AG08396 (cell line): ENCODE results near the gene HECA.
"Not testable (repeated sequence)": the region's sequence is repeated elsewhere in the genome, so short reads cannot be mapped to it uniquely, and the experiment has no call there.

Source experiments
- DNase-seq: peaks from one replicate; pipeline ENCODE4 v3.0.0; 2012; ENCODE audit warnings: low spot score, mixed read lengths

The HECA gene

GRCh38 chr6:139135578-139136545 is 982 bp downstream of the HECA start:
- peak; percentile 51 for DNase-seq

DNA sequence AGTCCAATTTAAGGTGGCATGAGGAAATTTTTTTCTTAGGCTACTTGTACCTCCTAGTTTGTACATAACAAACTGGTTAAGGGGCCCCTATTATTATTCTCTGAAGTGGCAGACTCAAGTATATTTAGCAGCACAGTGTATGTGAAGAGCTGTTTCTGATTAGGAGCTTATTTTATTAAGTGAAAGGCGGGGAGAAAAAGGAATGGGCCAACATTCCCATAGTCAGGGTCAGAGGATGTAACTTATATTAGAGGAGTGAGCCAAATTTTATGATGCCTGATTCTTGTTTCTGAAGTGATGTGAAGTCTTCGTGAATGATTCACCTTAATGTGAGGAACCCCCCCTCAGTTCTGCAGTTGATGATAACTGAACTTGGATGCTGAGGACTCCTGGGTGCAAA is 2.8 kb downstream of the HECA start:
- no peak for DNase-seq

- not testable (repeated sequence) for DNase-seq
Measured at GRCh38 chr6:139140854-139141253, 6.0 kb downstream of the HECA start.

DNA sequence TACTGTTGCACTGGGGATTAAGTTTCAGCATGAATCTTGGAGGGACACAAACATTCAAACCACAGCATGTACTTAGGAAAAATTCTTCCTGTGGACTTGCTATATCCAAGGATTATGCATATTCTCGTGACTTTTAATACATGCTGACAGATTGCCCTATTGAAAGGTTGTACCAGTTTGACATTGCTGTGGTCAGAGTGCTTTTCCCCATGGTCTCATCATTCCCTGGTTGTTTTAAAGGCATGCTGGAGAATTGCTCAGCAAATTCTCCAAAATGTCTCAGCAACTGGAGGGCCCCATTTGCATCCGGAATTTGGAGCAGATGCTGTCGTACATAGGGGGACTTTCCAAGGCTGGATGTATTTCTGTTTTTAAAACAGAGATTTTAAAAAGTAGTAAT is 7.4 kb downstream of the HECA start:
- DNase-seq, result no peak

- DNase-seq, result no peak
Measured at GRCh38 chr6:139143111-139143510, 8.2 kb downstream of the HECA start.

GRCh38 chr6:139144490-139145085 is 9.7 kb downstream of the HECA start:
- DNase-seq, result no peak

GRCh38 chr6:139145661-139146060 is 10.8 kb downstream of the HECA start:
- DNase-seq, result no peak

DNA sequence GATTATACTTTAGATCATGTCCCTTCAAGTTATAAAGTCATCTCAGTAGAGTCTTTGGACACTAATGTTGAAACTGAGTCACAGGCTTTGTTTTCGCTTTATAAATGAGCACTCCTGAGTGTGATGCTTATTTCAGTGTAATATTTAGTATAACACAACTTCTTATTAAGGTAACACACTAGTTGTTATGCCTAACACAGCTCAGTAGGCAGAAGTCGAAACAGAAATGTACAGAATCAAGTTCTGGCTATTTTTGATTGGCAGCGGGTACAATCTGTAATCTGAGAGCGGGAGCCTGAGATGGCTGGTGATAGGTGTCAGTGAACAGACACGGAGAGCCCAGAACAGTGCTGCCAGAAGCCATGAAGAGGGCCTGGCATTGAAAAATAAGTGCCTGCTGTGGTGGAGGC is 11.4 kb downstream of the HECA start:
- no peak for DNase-seq

GRCh38 chr6:139147628-139148027 is 12.7 kb downstream of the HECA start:
- DNase-seq, result no peak

- DNase-seq, result no peak
Measured at GRCh38 chr6:139148557-139149235, 13.8 kb downstream of the HECA start.

DNA sequence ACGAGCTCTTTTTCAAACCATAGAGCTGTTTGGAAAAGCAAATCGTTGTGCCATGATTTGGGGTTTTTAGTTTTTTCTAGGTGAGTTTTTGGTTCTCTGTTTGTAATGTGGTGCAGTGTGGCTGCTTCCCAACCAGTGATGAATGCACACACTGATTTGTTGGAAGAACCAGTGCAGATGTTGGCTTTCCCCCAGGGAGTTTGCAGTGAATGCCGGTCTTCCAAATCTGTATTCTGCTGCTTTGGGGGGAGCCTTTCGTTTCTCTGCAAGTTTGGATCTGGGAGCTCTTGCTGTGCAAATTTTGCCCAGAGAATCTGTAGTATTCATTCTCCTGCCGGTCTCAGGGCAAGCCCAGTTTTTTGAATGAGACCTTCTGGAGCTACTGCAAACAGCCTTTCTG is 14.5 kb downstream of the HECA start:
- DNase-seq, result no peak

DNA sequence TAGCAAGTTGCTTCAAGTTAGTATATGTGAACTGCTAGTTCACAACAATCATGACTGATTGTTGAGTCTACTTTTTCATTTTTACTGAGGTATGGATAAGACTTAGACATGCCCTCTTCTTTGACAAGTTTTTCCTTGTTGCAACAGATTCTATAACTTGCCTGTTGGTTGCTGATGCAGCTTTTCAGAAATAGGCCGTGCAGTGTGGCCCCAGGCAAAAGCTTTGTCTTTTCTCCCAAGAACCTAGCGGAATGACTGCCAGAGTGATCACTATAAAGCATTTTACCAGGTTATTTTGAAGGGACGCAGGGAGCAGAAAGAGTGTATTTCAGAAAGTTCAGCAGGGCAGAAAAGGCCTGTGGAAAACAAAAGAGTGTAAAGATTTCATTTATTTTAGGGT is 16.0 kb downstream of the HECA start:
- DNase-seq, result no peak

- no peak for DNase-seq
Measured at GRCh38 chr6:139151425-139152087, 16.7 kb downstream of the HECA start.

DNA sequence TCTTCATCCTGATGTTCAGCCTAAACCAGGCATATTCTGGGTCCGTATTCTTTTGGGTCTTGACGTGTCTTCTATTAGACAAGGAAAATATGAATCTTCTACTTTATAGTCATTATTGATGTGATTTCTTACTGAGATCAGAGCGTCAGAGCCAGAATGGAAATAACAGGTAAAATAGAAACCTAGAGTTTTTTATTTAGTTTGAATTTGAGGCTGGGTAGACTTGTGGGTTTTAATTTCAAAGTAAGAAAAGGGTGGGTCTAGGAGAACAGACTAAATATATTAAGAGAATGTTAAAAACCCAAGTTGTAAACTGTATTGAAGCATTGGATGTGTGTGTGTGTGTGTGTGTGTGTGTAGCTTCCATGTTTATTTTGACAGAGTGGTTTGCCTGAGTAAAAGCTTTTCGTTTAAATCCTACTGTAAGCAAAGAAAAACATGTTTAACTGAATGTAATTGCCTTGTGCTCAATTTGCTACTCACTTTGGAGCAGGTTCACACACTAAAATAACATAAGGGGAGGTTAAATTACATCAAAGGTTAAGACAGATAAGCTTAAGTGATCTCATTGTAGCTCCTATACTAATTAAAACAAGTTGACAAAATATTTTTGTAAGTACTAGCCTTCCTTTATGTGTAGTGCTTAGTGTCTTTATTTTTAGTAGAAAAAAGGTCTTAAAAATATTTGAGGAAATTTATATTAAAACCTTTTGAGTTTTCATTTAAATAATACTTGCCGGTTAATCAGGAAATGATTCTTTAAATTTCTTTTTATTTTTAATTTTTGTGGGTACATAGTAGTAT is 17.4 kb downstream of the HECA start:
- no peak for DNase-seq

DNA sequence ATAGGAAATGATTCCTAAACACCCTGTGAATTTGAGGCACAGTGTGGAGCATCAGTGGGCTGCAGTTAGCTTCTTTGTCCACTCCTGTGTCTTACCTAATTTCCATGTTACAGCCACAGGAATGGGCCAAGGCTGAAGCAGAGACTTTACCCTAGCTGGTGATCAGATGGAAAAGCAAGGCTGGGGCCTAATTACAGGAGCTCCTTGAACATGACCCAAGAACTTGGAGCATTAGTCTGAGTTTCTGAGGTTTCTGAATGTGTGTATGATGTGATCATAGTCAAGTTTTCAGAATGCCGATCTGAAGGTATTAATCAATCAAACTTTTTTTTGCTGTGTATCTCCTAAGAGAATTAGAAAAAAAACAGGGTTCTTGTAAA is 18.0 kb downstream of the HECA start:
- no peak for DNase-seq

GRCh38 chr6:139153855-139154254 is 19.0 kb downstream of the HECA start:
- DNase-seq, result peak; percentile 39

DNA sequence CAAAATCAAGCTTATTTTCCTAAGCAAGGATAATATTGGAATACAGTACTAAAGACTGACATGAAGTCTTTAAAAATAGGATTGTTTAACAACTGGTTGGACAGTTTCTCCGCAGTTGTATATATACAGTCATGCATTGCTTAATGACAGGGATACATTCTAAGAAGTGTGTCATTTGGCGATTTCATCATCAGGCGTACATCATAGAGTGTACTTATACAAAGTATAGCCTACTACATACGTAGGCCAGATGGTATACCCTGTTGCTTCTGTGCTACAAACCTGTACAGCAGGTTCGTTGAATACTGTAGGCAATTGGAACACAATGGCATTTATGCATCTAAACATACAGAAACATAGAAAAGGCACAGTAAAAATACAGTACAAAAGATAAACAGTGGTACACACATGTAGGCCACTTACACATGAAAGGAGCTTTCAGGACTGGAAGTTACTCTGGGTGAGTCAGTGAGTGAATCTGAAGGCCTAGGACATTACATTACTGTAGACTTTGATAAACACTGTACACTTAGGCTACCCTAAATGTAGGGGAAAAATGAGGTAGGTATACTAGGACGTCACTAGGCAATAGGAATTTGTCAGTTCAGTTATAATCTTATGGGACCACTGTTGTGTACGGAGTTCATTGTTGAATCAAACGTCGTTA is 20.1 kb downstream of the HECA start:
- no peak for DNase-seq

DNA sequence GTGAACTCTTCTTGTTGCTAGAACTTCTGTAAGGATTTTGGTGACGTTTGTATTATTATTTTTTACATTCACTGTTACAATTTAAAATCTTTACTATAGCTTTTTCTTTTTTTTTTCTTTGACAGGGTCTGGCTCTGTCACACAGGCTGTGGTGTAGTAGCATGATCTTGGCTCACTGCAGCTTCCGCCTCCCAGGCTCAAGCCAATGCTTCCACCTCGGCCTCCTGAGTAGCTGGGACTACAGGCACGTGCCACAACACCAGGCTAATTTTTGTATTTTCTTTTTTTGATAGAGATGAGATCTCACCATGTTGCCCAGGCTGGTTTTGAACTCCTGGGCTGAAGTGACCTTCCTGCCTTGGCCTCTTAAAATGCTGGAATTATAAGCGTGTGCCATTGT is 21.2 kb downstream of the HECA start:
- no peak for DNase-seq

DNA sequence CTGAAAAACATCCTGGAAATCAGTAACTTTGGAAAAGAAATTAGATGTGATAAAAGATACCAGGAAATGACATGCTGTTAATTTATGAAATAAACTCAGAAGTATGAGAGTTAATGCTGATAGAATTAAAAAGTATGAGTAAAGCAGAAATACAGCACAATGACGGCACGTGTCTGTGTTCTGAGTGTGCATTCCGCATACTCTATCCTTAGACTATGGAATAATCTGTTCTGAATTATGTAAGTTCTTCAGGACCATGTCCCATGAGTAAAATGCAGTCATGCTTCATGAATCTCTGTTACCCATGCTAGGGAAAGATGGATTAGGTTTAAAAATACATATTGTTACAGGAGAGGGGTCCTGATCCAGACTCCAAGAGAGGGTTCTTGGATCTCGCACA is 21.7 kb downstream of the HECA start:
- no peak for DNase-seq

DNA sequence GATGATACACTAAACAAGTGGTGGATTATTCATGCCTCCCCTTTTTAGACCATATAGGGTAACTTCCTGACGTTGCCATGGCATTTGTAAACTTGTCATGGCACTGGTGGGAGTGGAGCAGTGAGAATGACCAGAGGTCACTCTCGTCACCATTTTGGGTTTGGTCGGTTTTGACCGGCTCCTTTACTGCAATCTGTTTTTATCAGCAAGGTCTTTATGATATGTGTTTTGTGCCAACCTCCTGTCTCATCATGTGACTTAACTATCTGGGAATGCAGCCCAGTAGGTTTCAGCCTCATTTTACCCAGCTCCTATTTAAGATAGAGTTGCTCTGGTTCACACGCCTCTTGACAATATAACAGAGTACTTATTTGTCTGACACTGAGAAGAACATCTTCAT is 22.2 kb downstream of the HECA start:
- DNase-seq, result not testable (repeated sequence)

DNA sequence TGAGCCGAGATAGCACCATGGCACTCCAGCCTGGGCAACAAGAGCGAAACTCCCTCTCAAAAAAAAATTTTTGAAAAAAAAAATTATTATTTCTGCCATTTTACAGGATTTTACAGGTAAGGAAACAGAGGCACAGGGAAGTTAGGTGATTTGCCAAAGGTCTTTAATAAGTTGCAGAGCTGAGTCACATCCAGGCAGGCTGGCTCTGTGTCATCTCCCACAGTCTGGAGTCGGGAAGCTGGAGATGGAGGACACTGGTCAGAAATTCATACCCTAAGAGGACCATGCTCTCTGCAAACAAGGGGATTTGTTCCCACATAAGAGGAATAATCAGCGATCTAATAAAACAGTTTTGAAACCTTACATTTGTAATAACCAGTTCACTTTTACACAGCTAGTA is 24.1 kb downstream of the HECA start:
- no peak for DNase-seq
